Stimulated activated CD8-positive, alpha-beta memory T cell treated with anti-CD3 and anti-CD28 coated beads, Interleukin-4, amount 100 ng/mL, for 4 hours (primary cell): Measurements from ENCODE around the gene ENTHD1.

ENCODE experiments used
- DNase-seq, 2 donors: peaks; one replicate each; pipeline ENCODE4 v3.0.0-alpha.2; 2020; ENCODE audit warnings: low read depth in 2 of 2, low spot score in 1 of 2

ENTHD1 gene

DNA sequence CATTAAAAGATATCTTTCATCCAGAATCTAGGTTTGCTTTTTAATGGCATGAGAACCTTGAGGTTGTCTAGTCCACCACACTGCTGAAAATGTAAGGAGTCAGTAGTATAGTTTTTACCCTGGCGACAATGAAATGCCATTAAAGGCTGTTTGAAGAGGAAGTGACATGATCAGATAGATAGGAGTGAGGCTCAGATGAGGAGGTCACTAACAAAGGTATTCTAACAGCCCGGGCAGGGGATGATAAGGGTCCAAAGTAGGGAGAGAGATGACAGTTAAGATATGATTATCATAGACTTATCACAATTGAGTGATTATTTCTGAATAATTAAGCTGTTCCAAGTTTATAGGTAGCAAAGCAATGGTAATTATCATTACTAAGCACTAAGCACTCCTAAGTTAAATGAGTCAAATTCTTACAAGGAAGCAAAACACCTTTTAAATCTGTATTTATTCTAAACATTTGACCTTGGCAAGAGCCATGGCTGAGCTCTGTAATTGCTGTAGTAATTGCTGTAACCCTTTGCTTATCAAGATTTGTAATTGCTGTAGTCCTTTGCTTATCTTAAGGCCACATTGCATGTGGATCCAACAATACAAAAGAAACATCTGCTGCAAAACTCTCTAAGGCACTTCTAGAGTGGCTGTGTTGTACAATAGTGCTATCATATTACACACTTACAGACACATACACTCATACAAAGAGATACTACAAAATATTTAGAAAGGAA, 92.6 kb downstream of the ENTHD1 start:
- DNase-seq: no peak

DNA sequence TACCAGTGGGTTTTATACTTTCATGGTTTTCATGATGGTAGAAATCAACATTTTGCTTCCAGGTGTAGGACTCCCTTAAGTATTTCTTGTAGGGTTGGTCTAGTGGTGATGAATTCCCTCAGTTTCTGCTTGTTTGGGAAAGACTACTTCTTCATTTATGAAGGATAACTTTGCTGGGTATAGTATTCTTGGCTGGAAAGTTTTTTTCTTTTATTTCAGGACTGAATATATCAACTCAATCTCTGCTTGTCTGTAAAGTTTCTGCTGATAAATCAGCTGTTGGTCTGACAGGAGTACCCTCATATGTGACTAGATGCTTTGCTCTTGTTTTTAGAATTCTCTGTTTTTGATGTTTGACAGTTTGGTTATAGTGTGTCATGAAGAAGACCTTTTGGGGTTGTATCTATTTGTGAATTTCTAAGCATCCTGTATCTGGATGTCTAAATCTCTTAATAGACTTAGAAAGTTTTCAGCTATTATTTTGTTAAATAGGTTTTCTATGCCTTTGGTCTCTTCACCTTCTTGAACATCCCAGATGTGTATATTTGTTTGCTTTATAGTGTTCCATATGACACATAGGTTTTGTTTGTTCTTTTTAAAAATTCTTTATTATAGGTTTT, 95.9 kb downstream of the ENTHD1 start:
- no peak for DNase-seq

DNA sequence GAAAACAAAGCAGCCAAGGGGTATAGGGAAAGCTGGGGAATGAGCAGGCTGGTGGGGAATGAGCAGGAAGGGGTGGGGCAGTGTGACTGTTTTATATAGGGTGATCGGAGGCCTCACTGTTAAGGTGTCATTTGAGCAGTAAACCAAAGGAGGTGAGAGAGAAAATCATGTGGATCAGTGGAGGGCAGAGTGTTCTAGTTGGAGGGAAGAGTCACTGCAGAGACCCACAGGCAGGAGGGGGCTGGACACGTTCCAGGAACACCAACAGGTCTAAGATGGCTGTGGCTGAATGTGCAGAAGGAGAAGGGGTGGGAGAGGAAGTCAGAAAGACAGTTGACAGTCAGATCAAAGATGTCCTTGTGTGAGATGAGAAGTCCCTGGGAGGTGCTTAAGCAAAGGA, 103.8 kb downstream of the ENTHD1 start:
- no peak for DNase-seq

DNA sequence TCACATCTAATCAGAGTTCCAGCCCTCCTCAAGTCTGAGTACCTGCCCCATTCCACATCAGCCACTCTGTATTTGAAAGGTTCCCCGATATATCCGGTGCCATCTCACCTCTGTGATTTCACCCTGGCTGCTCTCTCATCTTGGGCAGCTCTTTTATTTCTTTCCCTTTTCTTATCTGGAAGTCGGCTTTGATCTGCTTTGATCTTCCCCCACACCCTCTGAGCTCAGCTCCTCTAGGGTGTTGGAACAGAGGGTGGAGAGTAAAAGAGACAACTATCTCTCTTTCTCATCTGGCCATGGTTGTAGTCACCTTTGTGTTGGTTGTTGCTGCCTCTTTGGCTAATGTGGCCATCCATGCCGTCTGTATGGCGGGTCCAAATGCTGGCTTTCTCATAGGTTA, 108.3 kb downstream of the ENTHD1 start:
- DNase-seq: no peak

DNA sequence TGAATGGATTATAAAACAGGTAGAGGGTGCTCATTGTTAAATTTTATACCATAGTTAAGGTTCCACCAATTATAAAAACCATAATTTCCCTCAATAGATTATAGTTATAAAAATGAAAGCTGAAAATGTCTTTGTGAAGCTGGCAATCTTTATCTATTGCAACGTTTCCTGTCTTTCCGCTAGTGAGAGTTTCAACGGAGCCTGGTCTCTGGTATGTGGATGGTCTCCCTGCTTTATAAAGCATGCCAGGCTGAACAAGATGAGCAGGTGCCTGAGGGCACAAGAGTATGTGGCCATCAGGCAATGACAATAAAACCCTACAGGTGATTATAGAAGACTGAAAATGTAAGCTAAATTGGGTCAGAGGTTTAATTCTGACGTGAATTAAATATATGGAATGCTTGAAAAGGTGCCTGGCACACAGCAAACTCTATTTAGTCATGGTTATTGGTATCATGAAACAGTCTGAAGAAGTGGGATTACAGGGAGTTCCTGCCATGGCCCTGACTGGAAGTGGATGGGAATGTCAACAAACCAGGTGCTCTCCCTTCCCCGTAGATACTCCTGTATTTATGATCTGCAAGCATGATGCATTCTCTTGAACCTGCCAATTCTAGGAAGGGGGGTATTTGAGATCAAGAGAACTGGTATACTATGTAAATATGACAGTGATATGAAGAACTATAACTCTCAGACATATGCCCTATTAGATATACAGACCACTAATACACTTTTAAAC, 115.7 kb downstream of the ENTHD1 start:
- DNase-seq: no peak

DNA sequence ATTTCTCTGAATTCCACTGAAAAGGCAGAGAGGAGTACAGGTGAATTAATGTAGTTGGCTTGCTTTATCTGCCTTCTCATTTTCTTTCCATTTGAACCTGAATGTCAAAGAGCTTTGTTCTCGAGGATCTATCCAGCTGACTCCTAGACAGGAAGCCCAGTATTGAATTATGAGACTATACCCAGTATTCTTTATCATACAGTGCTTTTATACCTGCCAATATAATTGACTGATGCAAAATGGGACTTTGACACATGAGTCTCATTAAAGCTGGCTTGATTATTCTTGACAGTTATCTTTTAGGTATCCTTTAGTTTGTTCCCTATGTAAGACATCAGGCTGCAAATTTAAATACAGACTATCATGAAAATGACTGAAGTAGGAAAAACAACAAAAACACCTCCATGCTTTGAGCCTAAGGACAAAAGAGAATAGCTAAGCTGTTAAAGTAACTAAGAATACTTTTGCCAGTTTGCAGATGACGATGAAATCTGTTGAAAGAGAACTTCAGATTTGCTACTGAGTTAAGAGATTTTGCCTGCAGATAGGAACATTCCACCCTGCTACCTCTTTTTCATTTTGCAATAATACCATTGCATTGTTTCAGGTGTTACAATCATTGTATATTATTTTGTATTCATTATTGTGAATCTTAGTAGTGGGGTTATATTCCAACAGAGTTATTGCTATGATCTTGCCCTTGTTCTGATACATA, 117.1 kb downstream of the ENTHD1 start:
- DNase-seq: no peak

DNA sequence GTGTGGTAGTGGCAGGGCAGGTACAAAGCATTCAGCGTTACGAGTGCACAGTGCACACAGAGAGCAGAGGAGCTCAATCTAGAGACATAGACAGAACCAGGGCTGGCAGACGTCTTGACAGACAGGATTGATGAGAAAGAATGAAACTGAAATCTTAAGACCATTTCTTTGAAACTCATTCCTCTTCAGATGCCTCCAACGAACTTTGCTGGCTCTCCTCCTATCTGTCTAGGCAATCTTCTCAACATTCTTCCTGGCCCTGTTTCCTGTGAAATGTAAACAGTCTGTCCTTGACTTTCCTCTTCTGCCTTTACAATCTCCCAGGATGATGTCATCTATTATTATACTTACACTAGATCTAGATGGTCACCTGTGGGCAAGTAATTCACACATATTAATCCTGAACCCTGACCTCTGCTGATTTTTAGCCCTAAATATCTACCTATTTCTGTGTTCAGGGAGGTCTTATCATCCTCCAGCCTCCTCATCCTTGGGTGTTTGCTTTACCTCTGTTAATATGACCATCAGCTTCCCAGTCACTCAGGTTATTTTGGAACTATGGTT, 119.5 kb downstream of the ENTHD1 start:
- DNase-seq: no peak

DNA sequence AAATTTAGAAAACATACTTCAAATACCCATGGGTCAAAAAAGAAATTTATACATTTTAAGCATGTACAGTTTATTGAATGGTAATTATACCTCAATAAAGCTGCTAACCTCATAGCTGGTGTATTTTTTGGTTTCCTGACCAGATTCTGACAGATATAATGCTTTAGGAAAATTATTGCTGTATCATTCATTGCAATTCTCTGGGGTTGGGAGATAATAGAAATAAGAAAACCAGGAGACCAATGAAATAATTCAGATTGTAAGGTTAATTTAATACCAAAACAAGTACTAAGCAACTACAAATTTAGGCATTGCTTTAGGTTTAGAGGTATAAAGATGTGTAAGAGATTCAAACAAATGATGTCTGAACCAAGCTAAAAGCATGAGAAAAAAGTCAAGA, 120.1 kb downstream of the ENTHD1 start:
- no peak for DNase-seq

DNA sequence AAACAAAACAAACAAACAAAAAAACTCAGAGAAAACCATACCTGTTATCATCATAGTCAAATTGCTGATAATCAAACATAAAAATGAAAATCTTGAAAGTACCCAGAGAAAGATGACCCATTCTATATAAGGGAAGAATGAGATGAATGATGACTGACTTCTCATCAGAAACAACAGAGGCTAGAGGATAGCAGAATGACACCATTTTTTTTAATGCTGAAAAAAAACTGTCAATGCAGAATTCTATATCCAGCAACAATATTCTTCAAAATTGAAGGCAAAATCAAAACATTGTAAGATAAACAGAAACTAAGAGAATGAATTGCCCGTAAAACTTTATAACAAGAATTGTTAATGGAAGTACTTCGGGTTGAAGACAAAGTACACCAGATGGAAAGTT, 122.1 kb downstream of the ENTHD1 start:
- no peak for DNase-seq

DNA sequence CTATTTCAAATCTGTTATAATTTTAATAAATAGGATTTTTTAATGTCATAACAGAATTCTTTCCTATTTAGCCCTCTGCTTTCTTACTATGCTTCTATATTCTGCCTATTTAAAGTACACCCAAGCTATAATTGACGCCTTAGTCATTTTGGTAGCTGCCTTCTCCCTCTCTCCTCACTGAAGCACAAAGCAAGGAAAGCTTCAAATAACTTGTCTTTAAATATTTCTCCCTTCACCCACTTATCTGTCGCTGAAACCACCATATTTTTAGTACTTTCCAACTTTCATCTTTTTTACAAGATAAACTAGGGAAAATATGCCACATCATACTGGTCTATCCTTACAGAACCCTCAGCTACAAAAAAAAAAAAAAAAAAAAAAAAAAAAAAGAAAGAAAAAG, 127.9 kb downstream of the ENTHD1 start:
- DNase-seq: no peak

DNA sequence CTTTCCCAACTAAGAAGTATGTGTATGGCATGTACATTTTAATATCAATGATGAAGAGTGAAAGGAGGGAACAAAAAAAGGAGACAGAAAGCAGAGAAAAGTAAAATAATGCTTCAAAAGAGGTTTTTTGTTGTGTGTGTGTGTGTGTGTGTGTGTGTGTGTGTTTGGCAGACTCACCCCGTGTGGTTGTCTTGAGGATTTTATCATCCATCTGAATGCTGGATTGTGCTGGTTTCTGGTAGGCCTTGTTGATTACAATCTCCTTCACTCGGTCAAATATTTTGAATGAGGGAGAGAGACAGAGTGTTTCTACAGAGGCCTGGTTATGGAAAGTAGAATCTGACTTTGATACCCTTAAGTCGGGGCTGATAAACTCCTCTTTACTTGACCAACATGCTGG, 128.5 kb downstream of the ENTHD1 start:
- DNase-seq: no peak

DNA sequence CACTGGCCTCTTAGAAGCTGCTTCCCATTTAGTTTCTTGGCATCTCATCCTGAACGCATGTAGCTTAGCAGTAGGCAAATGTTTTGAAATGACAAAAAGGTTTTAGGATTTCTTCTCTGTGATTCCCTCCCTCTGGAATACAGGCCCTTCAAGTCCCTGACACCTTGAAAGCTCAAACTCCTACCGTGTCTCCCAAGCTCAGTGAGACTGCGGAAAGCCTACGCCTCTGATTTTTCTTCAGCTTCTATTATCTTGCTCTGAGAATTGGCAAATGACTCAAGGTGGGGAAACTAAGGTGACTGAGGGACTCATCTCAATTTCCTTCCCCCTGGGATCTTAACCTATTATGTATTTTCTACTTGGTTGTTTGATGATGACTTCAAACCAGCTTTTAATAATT, 130.3 kb downstream of the ENTHD1 start:
- DNase-seq: no peak

DNA sequence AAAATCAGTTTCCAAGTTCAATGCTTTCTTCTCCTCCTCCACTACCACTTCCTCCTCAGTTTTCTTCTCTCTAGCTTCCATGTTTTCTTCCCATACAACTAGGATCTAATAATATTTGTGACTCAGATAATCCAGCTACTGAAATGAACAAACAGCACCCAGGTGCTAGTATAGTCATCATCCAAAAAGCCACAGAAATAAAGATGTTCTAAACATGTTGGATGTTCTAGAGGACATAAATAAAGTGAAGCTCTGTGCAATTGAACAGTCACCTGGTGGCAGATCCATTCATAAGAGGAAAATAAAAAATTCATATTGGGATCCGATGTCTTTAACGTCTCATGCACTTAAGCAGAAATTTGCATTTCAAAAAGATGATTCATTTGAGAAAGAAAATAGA, 142.8 kb downstream of the ENTHD1 start:
- no peak for DNase-seq

DNA sequence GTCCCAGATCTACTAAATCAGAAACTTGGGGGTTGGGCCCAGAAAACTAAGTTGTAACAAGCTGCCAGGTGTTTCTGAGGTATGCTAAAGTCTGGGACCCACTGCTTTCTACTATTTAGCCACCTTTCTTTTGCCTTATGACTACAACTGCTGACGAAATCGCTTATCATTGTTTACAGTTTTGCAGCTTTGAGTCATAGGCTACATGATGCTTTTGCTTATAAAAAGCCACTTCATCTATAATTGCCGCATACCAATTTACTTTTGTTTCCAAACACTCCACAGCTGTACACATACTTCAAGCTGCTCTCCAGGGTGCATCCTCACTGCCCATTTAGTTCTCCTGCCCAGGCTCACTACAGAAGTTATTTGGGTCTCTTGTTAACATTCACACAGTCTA, 144.7 kb downstream of the ENTHD1 start:
- DNase-seq: no peak

DNA sequence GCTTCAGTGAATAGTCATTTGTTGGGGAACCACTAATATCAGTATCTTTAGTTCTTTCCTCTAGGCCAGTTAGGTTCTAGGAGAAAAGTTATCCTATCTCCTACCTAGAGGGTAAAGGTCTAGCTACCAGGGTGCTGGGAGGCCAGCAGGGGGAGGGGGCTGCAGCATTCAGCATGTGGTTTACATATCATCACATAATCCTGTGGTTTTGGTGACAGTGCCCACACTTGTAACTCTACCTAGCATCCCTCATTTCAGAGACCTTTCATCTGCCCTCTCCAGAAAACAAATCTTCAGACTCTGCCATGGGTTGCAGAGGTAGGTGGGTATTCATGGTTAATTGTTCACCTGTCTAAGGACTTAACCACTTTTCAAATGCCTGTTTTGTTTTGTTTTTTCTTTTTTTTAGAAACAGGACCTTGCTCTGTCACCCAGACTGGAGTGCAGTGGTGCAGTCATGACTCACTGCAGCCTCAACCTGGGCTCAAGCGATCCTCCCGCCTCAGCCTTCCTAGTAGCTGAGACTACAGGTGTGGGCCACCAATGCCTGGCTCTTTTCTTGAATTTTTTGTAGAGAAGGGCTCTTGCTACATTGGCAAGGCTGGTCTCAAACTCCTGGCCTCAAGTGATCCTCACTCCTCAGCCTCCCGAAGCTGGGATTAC, 146.8 kb downstream of the ENTHD1 start:
- no peak for DNase-seq

DNA sequence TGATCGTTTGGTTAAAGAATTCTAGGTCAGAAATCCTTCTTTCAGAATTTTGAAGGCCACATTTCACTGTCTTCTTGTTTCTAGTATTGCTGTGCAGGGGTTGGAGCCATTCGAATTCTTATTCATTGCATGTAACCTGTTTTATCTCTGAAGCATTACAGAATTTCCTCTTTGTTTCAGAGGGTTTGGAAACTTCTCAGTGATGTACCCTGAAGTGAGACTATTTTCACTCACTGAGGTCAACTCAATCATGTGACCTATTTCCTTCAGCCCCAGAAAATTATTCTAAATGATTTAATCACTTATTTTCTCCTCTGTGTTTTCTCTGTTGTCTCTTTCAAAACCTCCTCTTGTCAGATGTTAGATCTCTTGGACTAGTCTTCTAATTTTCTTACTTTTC, 147.8 kb downstream of the ENTHD1 start:
- DNase-seq: no peak

DNA sequence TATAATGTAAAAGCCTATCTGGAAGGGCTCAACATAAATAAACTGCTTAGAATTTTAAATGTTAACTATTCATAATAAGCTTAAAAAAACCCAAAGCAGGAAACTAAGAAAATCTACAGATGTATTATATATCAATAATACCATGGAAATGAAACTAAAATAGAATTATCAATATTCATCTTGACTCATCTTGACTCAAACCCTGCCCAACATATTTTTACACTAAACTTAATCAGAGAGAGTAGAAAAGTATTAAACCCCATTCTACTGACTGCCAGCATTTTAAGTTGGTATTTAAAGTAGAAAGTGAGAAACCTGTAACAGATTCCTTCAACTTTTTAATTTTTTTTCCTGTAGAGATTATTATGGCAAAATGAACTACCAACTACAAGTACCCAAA, 149.2 kb downstream of the ENTHD1 start:
- DNase-seq: no peak

DNA sequence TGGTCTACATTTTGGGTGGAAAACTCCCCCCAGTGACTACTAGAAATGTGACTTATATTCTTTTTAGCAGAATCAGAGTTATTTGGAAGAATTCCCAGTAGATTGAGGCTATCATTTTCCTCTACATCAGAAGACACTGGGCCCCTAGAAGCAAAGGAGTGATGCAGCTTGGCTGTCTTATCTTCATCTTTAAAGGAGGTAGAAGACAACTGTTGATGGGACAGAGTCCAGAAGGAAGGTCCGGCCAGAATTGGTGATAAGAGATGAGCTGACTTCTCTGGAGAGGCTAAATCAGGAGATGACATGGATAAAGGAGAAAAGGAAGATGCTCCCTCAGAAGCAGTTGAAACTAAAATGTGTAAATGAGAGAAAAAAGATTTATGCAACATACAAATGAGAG, 149.6 kb downstream of the ENTHD1 start:
- no peak for DNase-seq

DNA sequence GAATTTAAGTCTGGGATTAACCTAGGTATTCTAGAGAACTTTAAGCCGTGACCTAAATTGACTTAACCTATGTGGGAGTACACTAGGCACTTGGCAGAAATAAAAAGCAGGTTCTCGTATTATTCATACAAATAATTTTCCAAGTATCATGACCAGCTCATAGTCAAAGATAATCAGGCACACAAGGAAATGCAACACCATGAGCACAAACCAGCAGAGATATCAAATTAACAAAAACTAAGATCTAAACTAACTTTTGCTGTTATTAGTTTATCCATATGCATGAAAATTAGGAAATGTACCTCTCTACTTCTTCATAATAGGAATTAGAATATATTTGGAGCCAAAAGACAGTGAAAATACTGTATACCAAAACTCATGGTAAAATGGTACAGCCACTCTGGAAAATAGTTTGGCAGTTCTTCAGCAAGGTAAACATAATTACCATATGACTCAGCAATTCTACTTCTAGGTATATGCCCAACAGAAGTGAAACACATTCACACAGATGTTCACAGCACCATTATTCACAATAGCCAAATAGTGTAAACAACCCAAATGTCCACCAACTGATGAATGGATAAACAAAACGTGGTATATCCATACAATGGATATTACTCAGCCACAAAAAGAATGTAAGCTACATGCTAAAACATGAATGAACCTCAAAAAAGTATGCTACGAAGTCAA, 154.1 kb downstream of the ENTHD1 start:
- DNase-seq: no peak

DNA sequence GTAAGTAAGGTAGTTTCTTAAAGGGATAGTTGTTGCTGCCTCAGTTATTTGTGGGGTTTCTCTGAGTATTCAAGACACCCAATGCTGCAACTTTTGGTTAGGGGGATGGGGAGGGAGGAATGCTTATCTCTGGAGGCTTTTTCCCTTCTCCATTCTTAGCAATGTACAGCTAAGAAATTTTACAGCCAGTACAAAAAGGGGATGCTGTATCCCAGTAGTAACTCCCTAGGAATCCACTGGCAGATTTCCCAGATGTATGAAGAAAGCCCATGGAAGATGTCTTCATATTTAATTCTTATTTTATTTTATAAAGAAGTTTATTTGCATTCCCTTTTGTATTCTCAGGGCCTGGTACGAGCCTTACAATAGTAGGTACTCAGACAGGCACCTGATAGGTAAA, 154.8 kb downstream of the ENTHD1 start:
- no peak for DNase-seq
